NCI-H460 (cell line): ENCODE results near the gene SLIT3. TPM values are rescaled to one million over a fixed set of nuclear protein-coding genes. Genes with fewer than 3 reads are reported as not detected.

Source experiments
- DNase-seq: peaks from one replicate; pipeline ENCODE4 v3.0.0-alpha.2; 2016; ENCODE audit warnings: low read depth; ENCODE audit errors: extremely low read depth
- total RNA-seq: library from RNA; depleted of rRNA; stranded (reverse); fragments of >200 nt; shearing (Covaris generic); gene quantifications from 2 replicates; pipeline ENCODE4 v1.2.3, GENCODE V29; 2014

The SLIT3 gene
- total RNA-seq, 1 experiment from 2014 or later: not detected

- DNase-seq: no peak
Observed at GRCh38 chr5:169050146-169050571, 250.8 kb downstream of the SLIT3 start.

DNA sequence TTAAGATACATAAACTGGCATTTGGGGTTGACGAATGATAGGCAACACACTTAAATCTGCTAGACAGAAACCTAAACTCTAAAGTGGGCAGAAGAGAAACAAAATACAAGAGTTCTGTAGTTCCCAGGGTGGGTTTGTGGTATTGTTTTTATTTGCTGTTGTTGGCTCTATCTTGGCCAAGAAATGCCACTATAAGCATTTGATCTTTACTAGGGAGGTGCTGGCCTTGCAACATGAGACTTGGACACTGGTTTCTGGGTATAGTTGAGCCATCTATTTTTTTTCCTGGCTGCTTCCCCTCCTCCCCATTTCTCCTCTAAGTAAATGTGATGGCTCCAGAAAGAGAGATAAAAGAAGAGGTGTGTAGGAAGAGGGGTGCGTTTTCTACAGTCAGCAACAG, 251.2 kb downstream of the SLIT3 start:
- DNase-seq: no peak

DNA sequence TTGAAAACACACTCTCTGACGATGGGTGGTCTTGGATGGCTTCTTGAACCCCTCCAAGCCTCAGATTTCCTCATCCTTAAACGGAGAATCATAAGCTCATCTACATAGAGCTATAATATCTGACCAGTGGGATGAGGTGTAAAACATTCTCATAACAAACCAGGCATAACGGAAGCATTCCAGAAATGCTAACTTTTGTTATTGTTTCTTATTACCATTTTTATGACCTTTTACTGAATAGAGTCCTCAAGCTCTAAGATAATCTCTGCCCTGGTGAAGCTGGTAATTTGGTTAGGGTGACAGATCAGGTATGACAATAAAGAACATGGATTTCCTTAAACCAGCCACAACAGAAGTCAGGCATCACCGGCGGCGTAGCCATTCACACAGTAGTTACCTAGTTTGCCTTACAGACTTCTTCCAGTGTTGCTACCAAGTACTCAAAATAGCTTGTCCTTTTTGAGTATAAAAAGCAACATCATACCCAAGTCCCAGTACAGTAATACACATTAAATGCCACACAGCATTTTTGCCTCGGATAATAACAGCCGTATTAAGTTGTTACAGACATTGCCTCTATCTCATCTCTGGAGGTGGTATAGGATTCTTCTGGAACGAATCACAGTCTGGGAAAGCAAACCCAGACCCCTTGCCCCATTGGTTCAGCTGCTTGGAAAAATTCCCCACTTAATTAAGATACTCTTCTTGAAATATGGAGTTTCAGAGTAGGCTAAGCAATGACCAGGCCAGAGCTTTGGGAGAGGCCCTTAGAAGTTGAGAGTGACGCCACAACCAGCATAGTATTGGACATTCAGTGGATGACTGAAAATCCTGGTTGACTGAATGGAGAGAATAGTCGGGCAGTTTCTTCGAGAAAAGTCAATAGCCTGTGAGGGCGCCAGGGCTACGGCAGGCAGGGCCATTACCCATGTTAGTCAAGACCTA, 252.5 kb downstream of the SLIT3 start:
- no peak for DNase-seq

- DNase-seq: no peak
Observed at GRCh38 chr5:169044962-169045361, 256.0 kb downstream of the SLIT3 start.

DNA sequence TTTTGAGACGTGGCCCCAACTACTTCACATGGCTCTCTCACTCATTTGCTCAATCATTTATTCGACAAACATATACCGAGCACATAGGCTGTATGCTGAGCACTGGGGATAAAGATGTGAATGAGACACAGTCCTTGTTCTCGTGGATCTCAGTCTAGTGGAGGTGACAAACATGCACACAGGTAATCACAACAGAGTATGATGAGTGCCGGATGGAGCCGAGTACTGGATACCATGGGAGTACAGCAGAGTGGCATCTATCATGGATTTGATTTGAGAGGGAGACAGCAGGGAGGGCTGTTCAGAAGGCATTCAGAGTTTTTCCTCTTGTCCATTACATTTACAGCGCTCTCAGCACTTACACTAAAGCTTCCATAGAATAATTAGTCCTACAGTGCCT, 259.8 kb downstream of the SLIT3 start:
- no peak for DNase-seq

DNA sequence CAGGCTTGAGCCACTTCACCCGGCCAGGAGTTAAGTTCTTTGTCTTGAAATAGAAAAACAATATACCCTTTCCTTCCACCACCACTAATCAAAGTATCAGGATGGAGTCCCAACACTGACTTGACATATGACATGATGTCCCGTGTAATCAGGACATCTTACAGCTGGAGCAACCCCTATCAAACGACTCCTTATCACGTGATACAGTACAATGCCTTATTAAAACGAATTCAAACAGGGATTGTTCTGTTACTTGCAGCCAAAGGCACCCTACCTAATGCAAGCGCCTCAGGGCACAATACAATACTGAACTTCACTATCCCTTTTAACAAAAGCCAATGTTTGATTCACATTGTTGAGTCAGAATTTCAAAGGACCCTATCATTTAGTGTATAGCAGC, 261.3 kb downstream of the SLIT3 start:
- DNase-seq: no peak

DNA sequence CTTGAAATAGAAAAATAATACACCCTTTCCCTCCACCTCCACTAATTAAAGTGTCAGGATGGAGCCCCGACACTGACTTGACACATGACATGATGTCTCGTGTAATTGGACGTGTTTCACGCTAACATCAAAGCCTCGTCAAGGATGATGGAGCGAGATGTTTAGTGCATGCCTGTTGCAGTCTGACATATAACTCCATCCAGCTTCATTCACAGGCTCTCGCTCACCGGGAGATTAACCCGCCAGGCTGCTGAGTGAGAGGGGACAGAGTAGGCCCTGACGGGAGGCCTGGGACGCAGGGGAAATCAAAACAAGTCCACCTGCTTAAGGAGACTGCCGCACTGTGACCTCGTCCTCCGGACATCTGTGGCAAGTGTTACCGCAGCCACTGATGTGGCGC, 263.5 kb downstream of the SLIT3 start:
- no peak for DNase-seq

- DNase-seq: no peak
Observed at GRCh38 chr5:169036079-169036805, 264.7 kb downstream of the SLIT3 start.

- DNase-seq: no peak
Observed at GRCh38 chr5:169029661-169030274, 271.2 kb downstream of the SLIT3 start.

GRCh38 chr5:169029037-169029436, 271.9 kb downstream of the SLIT3 start:
- DNase-seq: no peak

GRCh38 chr5:169027501-169028061, 273.4 kb downstream of the SLIT3 start:
- no peak for DNase-seq

DNA sequence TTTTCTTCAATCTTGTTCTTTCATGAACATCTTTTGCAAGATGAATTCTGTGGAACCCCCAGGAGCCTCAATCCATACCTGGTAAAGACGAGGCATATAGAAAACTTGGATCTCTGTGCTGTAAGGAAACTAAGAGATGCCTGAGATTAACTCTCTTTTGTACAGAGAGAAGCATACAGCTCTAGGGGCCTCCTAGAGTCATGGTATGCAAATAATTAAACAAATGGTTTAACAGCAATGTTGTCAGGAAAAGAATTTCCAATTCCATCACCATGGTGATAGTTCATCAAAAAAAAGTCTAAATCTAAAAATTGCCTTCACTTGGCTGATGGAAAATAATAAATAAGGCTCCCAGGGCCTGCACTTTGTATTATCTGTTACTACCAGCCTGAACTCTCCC, 275.4 kb downstream of the SLIT3 start:
- no peak for DNase-seq

DNA sequence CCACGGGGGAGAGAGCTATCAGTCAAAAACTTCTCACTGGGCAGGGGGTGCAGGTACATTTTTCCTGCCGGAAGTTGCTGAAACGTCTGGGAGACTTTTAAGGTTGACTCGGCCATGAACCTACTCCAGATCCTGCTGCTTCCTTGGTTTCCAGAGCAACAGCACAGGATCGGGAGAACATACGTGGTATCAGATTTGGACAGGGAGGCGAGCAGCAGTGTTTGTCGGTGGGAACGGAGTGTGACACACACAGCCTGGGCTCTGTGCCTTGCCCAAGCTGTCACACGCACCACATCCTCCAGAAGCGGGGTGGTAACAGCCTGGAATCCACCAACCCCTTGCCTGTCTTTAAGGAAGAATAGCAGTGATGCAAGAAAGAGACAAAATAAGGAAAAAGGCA, 276.5 kb downstream of the SLIT3 start:
- no peak for DNase-seq

DNA sequence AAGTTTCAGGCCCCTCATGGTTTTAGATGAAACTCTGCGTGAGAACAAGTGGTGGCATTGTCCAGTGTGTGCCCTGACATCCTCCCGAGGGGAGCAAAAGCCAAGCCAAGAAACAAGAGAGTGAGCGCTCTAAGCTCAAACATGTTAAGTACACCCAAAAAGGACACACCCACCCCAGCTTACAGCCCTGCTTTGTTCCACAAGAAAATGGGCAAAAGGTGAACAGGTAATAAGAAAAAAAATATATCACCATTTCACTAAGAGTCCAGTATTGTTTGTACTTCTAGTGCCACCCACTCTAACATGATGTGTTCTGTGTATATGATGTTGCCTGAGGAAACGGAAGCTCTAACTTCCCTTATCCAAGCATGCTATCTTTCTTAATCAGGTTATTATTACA, 278.2 kb downstream of the SLIT3 start:
- no peak for DNase-seq

- peak; percentile 5 for DNase-seq
Observed at GRCh38 chr5:169020102-169020501, 280.8 kb downstream of the SLIT3 start.

- DNase-seq: no peak
Observed at GRCh38 chr5:169018925-169019324, 282.0 kb downstream of the SLIT3 start.

- no peak for DNase-seq
Observed at GRCh38 chr5:169015991-169016390, 284.9 kb downstream of the SLIT3 start.

DNA sequence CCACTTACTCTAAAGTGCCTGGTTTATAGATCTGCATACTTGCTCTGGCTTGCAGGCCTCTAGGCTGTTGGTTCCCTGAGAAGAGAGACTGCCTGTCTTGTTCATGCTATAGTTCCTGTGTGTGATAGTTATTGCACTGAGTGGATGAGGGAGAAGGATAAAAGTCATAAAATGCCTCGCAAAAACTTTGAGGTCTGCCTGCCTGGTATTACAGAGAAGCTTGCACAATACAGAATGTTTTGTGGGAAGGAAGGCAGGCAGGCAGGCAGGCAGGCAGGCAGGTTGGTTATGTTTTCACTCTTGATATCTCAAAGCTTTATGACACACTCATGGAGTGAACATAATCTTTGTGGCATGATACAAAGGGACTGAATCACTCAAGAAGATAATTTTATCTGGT, 287.1 kb downstream of the SLIT3 start:
- no peak for DNase-seq

DNA sequence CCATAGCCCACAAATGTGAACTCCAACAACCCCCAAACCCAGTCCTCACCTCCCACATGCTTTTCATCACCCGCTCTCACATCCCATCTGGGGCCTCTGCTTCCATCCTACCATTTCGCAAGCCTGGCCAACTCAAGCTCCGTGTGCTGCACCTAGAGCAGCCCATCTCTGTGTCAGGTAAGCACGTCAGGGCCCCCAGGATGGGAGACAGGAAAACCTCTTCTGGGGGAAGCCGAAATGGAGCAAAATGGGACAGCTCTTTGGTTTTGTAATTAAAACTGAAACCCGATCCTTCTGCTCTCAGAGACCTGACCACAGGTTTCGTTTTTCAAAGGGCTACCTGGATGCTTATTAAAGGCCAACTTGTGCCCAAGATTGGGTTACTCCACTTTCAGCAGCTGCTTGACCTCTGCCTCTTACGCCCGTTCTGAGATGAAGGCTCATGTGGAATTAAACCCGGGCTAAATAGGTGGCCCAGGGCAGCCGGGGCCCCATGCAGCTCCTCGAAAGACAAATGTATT, 287.7 kb downstream of the SLIT3 start:
- DNase-seq: no peak

GRCh38 chr5:169012450-169012849, 288.5 kb downstream of the SLIT3 start:
- no peak for DNase-seq

- no peak for DNase-seq
Observed at GRCh38 chr5:169011451-169011850, 289.5 kb downstream of the SLIT3 start.
